Measurements from ENCODE around the gene ADPRH.

GRCh38 chr3:119542168-119542767 lies 37.0 kb upstream of the ADPRH start:
- no peak for TF ChIP-seq CTCF (IDR thresholded peaks at IDR 0.05)
- TF ChIP-seq POLR2A (IDR thresholded peaks at IDR 0.05) = no peak
